NCI-H2081 (cell line): ENCODE data around the gene SCIN.

ENCODE experiments used
- DNase-seq, 2 experiments: peaks; one replicate each; lab custom pipeline; 2025; lab: John Stamatoyannopoulos, UW

SCIN gene

DNA sequence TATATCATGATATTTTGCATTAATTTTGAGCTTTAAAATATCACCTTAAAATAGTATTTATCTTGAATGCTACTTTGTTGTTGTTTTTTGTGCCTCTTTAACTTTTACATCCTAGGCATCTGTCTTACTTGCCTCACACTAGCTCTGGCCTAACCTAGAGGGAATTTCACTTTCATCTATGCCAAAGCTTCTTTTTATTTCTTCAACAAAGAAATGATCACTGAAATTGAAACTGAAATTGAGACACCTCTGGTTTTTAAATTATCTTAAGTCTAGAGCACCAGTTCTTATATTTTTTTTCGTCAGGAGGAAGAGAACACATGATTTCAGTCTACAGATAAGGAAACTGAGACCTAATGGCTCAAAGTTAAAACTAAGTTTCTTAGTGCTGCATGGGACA, 3.5 kb upstream of the SCIN start:
- no peak for DNase-seq

DNA sequence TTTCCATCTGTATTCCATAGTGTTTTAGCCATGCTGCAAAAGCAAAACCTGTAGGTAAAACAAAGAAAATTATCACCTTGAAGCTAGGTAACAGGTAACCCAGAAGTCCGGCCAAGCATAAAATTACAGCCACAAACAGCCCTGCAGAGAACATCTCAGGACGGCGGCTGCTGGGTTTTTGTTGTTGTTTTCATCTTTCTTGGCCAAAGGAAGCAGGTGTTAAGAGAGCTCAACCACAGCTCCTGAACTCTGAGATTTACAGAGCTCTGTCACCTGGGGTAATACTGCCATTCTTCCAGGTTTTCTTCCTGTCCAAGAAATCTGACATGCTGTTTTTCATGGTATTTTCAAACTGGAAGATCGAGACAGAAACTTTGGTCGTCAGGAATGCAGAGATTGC, 847 bp upstream of the SCIN start:
- peak in 1 of 2 experiments; percentile 43 for DNase-seq

- peak in 1 of 2 experiments; percentile 66 for DNase-seq
Observed at GRCh38 chr7:12570168-12570533, 369 bp upstream of the SCIN start.

DNA sequence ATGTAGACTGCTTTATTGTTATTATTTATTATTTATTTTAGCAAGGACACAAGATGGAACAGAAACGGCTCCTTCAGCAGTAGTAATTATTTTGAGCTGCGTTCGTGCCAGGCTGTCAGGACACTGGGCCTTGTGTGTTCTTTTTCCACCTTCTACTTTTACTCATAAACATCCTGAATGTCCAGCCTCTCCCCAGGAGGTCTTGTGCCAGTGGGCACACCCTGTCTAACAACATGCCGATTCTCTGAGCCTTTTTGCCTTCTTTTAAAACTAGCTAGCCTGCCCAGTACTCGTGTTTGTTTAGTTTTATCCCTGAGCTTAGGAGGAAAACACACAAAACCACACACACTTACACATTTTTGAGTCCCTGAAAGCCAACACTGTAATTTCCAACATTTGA, 1.2 kb downstream of the SCIN start:
- peak in 1 of 2 experiments; percentile 42 for DNase-seq

- DNase-seq: no peak
Observed at GRCh38 chr7:12572941-12573575, 2.5 kb downstream of the SCIN start.

DNA sequence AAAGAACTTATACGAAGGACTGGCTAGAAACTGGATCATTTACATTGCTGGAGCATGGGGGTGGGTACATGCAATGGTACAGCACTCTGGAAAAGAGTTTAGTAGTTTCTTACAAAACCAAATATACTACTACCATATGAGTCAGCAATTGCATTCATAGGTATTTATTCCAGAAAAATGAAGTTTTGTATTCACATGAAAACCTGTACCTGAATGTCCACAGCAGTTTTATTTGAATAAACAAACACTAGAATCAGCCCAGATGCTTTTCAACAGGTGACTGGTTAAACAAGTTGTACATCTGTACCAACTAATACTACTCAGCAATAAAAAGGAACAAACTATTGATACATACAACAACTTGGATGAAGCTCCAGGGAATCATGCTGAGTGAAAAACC, 3.4 kb downstream of the SCIN start:
- DNase-seq: no peak

GRCh38 chr7:12578930-12579640, 8.6 kb downstream of the SCIN start:
- DNase-seq: no peak

DNA sequence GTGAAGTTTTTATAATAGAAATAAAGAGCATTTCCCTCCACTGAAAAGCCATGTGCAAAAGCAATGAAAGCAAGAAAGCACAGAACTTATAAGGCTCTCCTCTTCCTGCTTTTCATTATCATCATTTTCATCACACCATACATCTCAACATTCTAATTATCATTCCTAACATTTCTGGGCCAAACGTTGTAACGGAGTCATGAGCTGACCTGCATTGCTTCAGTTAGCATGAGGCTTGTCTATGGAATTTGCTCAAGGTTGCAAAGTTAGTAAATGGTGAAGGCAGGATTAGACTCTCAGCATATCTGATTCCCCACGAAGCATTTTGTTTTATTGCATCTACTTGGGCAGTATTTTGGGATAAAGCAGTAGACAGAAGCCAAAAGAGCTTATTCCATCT, 11.4 kb downstream of the SCIN start:
- DNase-seq: no peak

- no peak for DNase-seq
Observed at GRCh38 chr7:12582362-12582761, 11.8 kb downstream of the SCIN start.

GRCh38 chr7:12583176-12583575, 12.7 kb downstream of the SCIN start:
- DNase-seq: no peak

DNA sequence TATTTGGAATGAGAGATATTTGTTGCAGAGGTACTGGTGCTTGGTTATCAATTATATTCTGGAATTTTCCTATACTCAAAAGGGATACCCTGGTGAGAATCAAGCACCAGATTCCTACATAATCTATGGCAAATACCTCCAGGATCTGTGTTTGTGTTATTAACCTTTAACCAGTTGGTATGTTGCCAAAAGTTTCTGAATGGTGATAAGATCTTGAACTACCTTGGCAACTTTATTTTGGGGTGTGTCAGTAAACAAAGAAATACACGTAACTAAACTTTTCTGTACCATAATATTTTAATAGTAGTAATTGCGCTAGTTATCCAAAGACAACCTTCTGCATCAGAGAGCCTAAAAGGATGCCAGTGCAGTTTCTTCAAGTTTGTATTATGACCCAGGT, 13.4 kb downstream of the SCIN start:
- DNase-seq: no peak

GRCh38 chr7:12584930-12585329, 14.4 kb downstream of the SCIN start:
- no peak for DNase-seq

- no peak for DNase-seq
Observed at GRCh38 chr7:12586271-12586670, 15.8 kb downstream of the SCIN start.

DNA sequence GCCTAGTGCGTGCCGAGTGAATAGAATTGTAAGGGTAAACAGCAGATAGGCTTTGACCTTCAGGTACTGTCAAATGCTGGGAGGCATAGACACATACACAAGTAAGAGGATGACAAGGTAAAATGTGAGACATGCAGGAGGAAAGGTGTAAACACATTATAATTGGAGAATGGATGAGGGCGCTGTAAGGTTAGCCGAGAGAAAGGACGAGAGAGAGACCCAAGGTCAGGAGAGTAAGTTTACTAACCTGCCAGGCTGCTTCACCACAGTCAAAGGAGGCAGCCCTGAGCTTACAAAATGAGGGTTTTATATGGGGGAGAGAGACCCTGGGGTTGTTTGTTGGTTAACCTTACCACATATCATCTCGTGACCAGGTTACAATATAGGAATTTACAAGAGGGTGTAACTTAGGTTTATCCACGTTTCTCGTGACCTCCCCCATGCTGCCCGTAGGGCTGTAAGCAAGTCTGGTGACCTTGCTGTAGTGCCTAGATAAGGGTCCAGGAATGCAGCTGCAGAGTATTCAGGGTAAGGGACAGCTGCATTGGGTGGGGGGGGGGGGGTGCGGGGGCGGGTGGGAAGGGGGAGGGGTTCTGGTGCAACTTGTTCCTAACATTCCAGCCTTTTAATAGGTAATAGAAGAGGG, 17.9 kb downstream of the SCIN start:
- DNase-seq: no peak

- no peak for DNase-seq
Observed at GRCh38 chr7:12590559-12590958, 20.0 kb downstream of the SCIN start.

DNA sequence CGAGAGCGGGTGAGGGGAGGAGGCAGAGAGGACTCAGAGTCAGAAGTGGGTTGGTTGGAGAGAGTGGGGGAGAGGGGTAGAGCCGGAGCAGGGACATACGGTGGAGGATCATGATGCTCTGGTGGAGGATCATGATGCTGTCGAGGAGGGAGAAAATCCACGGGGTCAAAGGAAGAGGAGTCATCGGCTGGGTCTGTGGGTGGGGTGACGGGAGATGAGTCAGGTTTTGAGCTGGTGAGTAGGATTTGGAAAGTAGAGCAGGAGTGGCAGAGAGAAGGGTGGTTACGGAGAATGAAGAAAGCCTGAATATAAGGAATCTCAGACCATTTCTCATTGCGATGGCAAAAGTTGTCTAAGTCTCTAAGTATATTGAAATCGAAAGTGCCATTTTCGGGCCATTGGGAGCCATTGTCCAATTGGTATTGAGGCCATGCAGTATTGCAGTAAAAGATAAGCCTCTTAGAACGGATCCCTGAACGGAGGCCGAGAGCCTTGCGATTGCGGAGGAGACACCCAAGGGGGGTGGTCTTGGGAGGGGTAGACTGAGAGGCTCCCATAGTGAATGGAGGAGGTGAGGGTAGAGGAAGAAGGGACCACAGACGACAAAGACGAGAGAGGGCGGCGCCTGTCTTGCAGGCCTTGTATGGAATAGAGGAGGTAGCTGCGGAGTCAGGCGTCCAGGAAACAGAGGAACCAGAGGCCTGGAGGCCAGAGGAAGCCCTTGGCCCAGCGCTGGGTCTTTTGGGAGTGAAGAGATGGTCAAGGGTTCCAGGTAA, 23.8 kb downstream of the SCIN start:
- no peak for DNase-seq

- no peak for DNase-seq
Observed at GRCh38 chr7:12595148-12595547, 24.6 kb downstream of the SCIN start.

DNA sequence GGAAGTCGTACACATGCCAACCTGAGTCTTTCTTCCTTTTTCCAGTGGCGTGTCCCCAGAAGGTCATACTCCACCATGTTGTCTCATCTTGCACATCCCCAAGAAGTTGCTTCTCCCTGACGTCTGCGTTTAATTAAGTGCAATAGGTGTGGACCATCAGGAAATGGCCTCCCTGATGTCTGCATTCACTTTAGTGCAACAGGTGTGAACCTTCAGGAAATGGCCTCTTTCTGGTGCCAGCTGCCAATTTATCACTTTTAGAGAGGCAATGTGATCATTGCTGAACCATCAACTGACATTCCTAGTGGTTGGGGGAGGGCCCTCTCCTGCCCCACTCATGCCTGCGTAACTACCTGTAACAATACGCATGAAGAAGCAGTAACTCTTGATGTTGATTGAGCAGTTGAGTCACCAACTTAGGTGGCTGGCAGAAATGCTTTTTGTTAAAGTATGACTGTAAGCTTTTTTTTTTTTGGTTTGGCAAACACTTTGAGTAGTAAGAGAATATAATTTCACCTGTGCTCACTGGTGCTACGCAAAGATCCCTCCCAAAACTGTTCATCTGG, 25.8 kb downstream of the SCIN start:
- DNase-seq: no peak

- peak in 1 of 2 experiments; percentile 16 for DNase-seq
Observed at GRCh38 chr7:12601302-12601869, 30.9 kb downstream of the SCIN start.

GRCh38 chr7:12607134-12607533, 36.6 kb downstream of the SCIN start:
- peak; percentile 92 to 98 for DNase-seq

DNA sequence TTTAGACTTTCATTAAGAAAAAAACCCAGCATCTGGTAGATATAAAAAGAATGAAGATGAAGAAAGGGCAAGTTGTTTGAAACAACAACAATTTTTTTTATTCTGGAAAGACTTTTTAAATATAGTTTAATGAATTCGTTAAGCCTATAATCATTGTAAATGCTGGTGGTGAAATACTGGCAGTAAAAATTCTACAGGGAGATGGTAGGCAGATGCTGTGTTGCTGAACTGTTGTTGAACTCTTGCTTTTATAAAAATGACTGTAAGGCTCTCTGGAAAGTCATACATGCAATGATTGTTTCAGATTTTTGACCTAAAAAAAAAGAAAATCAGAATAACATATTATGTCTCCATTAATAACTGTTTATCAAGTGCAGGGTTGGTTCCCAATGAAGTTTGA, 39.0 kb downstream of the SCIN start:
- DNase-seq: no peak

DNA sequence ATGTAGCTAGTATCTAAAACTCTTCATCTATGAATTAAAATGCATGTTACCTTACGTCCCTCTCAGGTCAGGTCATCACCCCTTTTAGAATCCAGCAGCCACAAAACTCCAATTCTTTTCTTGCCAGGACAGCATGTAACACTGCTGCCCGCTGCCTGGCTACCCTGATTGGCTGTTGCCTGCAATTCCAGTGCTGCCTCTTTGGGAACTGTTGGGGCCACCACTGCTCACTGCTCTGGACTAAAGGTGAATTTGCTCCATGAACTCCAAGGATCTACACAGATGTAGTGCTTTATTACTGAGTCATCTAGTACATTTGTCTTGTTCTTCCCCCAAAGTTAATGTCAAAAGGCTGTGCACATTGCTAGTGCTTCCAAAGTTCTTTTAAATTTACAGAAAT, 40.4 kb downstream of the SCIN start:
- DNase-seq: no peak
